ENCODE data around the gene TCF7. TPM values are rescaled to one million over a fixed set of nuclear protein-coding genes. Genes with fewer than 3 reads are reported as not detected.
A peak's percentile ranks its signal among the peaks of the same experiment; 100 is the strongest.

TCF7 gene
- total RNA-seq = under 0.01 and 0.13 TPM in 2 replicates

DNA sequence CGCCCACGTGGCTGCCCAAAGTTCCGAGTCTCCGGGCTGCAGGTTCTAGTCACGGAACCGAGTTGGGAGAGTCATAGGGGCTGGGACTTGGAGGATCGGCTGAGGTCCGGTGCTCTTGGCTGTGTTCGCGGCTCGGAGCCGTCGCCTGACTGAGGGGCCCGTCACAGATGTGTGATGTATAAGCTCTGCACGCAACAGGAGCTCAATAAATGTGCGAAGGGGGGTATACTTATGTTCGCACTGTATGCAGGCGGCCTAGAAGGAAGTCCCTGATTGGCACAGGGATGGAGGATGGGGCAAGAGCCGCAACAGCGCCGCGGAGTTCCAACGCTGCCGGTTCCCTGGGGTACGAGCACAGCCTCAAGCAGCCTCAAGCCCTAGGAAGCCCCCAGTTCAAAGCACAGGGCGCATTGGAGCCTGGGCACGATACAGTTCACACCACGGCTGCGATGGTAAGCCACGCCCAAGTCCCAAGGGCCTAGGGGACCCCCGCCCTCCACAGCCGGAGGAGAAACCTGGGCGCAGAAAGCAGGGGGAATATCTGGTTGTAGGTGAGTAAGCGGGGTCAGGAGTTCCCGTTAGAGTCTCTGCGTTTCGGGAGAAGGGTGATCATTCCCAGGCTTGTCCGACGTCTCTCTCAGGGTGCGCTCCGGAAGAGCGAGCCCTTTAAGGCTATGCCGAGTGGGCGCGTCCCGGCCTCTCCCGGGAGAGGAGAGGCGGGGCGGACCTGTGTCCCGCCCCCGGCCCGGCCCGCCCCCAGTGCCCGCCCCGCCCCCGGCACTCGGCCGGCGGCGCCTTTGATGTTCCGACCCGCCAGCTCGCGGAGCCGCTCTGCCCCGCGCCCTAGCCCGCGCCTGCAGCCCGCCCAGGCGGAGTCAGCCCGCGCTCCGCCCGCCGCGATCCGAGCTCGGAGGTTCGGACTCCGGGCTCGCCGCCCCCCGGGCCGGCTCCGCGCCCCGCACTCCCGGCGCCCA, at the start of gene TCF7:
TSS of gene TCF7 (plus strand) at position 780 of the 974 bp plus-strand sequence. CDS start 226 bp downstream, outside the sequence.
- Histone ChIP-seq H3K27me3 (ENCODE audit: control insufficient read depth, insufficient read depth, low read length) (peaks cover 4% of the 10 kb centered on the region), H3K36me3 (ENCODE audit: control insufficient read depth, insufficient read depth, low read length) (no peaks in the 10 kb centered on the region), H3K4me3 (ENCODE audit: low read depth, low read length) (peak within 1 kb of the TSS; percentile 47)
- TF ChIP-seq, protein P1, sequence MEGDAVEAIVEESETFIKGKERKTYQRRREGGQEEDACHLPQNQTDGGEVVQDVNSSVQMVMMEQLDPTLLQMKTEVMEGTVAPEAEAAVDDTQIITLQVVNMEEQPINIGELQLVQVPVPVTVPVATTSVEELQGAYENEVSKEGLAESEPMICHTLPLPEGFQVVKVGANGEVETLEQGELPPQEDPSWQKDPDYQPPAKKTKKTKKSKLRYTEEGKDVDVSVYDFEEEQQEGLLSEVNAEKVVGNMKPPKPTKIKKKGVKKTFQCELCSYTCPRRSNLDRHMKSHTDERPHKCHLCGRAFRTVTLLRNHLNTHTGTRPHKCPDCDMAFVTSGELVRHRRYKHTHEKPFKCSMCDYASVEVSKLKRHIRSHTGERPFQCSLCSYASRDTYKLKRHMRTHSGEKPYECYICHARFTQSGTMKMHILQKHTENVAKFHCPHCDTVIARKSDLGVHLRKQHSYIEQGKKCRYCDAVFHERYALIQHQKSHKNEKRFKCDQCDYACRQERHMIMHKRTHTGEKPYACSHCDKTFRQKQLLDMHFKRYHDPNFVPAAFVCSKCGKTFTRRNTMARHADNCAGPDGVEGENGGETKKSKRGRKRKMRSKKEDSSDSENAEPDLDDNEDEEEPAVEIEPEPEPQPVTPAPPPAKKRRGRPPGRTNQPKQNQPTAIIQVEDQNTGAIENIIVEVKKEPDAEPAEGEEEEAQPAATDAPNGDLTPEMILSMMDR (IDR thresholded peaks at IDR 0.05; ENCODE audit: insufficient read depth, low read length, severe bottlenecking) = no peak
- FAIRE-seq = no peak
- peak; percentile 70 for DNase-seq (ENCODE audit: low read depth)

DNA sequence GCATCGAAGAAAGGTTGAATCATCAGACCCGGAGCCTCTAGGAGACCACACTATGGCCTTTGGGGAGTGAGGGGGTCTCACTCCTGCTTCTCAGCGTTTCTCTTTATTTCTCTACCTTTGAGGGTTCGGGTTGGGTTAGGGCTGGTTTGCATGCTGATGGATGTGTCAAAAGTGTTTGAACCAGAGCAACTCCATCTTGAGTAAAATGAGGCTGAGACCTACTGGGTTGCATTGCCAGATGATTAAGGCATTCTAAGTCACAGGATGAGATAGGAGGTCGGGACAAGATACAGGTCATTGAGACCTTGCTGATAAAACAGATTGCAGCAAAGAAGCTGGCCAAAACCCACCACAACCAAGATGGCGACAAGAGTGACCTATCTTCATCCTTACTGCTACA, 44.9 kb upstream of the TCF7 start:
- H3K36me3 ChIP-seq (ENCODE audit: control insufficient read depth, insufficient read depth, low read length) = no peaks in the 10 kb centered on the region
- TF ChIP-seq, protein P1 (IDR thresholded peaks at IDR 0.05; ENCODE audit: insufficient read depth, low read length, severe bottlenecking) = no peak
- no peak overlapping the region for H3K4me3 ChIP-seq (ENCODE audit: low read depth, low read length)
- peaks cover 1% of the 10 kb centered on the region for H3K27me3 ChIP-seq (ENCODE audit: control insufficient read depth, insufficient read depth, low read length)
- FAIRE-seq = no peak
- no peak for DNase-seq (ENCODE audit: low read depth)

DNA sequence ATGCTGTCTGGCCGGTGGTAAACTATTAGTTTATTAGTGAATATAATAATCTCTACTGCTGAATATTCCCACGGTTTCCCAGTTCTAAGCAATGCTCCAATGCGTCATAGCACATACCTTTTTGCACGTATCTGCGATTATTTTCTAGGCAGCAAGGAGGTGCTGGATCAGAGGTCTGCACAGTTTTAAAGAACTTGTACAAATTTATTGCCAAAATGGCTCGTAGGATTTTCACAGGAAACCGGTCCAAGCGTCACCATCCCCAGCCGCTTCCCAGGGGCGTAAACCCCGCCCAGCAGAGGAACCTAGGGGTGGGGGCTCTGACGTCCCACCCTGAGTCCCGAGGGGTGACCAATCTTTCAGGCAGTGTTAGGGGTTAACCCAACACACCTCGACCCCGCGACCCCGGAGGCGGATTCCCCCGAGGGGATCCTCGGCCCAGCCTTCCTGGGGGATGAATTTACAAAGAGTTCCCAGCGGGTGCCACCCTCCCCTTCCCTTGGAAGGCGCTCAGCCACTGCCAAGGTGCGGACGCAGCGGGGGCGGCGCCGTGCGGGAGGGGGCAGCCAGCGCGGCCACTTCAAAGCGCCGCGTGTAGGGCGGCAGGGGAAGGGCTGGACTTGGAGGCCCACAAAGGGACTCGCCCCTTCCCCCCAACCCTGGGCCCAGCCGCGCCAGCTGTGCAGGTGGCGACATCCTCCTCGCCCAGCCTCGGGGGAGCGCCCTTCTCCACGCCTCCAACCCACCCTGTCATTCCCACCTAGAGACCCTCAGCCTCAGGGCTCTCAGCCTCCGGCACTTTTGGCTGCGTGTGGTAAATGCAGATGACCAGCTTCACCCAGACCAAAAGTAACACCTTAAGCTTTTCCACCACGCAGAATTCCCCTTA, 43.5 kb upstream of the TCF7 start:
- FAIRE-seq (no peak), DNase-seq (ENCODE audit: low read depth) (peak; percentile 68)
- peaks cover 1% of the 10 kb centered on the region for H3K27me3 ChIP-seq (ENCODE audit: control insufficient read depth, insufficient read depth, low read length)
- H3K36me3 ChIP-seq (ENCODE audit: control insufficient read depth, insufficient read depth, low read length) = no peaks in the 10 kb centered on the region
- TF ChIP-seq, protein P1 (IDR thresholded peaks at IDR 0.05; ENCODE audit: insufficient read depth, low read length, severe bottlenecking) = peak; percentile 8
- H3K4me3 ChIP-seq (ENCODE audit: low read depth, low read length) = peak overlapping the region; percentile 23

DNA sequence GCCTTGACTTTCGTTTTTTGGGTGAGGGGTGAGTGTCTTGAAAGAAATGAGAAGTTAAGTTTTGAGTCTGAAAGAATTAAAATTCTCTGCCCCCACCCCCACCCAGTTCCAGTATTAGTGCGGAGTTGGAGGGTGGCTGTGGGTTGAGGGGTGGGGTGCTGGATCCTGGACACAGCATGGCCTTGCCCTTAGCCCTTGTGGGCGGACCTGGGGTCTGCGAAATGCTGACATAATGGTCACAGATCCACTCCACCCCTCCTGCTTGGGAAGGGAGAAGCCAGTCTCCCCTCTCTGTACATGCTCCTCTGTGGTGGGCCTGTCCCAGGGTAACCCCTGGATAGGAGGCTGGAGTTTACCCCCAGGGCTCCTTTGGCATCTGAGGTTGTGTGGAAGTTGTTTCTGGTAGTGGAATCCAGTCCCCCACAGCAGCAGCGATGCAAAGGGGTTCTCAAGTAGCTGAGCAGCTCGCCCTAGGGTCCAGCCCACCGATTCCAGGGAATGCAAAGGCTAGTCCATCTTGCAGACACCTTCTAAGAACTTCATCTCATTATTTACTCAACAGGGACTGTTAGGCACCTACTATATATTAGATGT, 42.8 kb upstream of the TCF7 start:
- Histone ChIP-seq H3K36me3 (ENCODE audit: control insufficient read depth, insufficient read depth, low read length) (no peaks in the 10 kb centered on the region), H3K27me3 (ENCODE audit: control insufficient read depth, insufficient read depth, low read length) (peaks cover 1% of the 10 kb centered on the region), H3K4me3 (ENCODE audit: low read depth, low read length) (no peak overlapping the region)
- DNase-seq (ENCODE audit: low read depth) (no peak), FAIRE-seq (no peak)
- TF ChIP-seq, protein P1 (IDR thresholded peaks at IDR 0.05; ENCODE audit: insufficient read depth, low read length, severe bottlenecking) = no peak

DNA sequence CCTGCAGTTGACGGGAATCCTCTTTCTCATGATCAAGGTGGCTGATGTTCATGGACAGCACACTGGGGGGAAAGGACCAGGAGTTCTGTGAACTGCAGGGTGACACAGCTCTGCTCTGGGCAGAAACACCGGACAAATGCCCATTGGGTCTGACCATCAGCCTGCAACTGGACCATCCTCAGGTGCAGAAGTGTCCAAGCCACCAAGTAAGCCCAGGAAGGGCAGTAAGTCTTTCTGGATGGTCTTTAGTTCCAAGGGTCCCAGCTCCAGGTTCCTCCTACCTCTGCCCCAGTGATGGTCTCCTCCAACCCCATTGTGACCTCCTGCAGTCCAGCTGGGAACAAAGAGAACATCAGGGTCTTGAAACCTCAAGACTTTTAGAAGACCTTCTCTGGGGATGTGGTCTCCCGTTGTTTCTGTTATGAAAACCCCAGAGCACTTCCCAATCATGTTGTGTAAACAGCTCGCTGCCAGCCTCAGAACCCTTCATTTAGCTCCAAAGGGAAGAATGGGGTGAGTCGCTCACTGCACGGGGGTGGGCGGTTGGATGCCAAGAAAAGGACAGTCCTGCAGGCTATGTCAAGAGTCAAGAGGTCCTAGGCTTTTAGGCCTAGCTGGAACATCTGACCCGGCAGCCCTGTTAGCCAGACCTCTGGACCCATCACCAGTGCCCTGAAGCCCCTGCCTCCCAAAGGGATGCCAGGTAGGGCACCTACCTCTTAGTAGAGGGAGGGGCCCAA, 41.8 kb upstream of the TCF7 start:
- DNase-seq (ENCODE audit: low read depth) (peak; percentile 21), FAIRE-seq (no peak)
- no peaks in the 10 kb centered on the region for H3K36me3 ChIP-seq (ENCODE audit: control insufficient read depth, insufficient read depth, low read length)
- TF ChIP-seq, protein P1 (IDR thresholded peaks at IDR 0.05; ENCODE audit: insufficient read depth, low read length, severe bottlenecking) = no peak
- H3K4me3 ChIP-seq (ENCODE audit: low read depth, low read length) = no peak overlapping the region
- H3K27me3 ChIP-seq (ENCODE audit: control insufficient read depth, insufficient read depth, low read length) = peaks cover 1% of the 10 kb centered on the region

Data from bronchial epithelial cell (primary cell).